ENCODE results near the gene COL6A1. TPM values are rescaled to one million over a fixed set of nuclear protein-coding genes. Genes with fewer than 3 reads are reported as not detected.

Gene COL6A1
- total RNA-seq, 4 donors from 2014 or later: 94.9 to 265 (median 133) TPM

DNA sequence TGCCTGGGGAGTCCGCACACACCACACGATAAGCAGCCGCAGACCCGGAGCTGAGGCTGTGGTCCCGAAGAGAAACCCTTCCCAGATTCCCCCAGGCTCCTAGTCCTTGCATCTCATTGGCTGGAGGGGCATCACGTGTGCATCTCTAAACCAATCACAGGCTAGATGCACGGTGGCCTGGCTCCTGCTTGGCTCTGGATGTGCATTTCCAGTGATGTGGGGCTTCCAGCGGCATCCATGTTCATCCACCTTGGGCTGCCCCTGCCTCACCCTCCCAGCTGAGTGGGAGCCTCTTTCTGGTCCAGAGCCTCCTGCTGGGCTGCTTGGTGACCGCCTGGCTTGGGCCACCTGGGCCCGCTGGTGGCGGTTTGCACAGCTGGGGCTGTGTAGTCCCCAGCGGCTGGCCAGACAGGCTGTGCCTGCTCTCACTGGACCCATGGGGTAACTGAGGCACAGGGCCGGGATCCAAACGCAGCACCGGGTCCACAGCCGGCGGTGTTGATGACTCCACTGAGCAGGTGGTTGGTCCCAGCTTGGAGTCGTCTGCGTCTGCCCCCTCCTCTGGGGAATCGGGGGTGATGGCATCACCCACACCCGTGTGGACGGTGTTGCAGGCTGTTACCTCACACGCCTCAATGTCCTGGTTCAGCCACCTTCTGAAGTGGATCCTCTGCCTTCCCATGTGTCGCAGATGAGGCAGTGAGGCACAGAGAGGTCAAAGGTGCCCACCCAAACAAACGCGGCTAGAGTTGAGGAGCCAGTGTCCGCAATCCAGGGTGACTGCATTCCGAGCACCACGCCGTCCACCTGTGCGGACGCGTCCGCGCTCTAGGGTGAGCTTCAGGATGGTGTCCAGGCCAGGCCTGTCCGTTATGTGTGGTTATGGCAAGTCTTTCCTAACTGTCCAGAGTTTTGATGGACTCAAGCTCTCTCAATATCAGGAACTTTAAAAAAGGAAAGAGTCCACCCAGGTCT is 41.3 kb downstream of the COL6A1 start:
- TF ChIP-seq, protein P1, sequence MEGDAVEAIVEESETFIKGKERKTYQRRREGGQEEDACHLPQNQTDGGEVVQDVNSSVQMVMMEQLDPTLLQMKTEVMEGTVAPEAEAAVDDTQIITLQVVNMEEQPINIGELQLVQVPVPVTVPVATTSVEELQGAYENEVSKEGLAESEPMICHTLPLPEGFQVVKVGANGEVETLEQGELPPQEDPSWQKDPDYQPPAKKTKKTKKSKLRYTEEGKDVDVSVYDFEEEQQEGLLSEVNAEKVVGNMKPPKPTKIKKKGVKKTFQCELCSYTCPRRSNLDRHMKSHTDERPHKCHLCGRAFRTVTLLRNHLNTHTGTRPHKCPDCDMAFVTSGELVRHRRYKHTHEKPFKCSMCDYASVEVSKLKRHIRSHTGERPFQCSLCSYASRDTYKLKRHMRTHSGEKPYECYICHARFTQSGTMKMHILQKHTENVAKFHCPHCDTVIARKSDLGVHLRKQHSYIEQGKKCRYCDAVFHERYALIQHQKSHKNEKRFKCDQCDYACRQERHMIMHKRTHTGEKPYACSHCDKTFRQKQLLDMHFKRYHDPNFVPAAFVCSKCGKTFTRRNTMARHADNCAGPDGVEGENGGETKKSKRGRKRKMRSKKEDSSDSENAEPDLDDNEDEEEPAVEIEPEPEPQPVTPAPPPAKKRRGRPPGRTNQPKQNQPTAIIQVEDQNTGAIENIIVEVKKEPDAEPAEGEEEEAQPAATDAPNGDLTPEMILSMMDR (IDR thresholded peaks at IDR 0.05): no peak
- TF ChIP-seq POLR2A (IDR thresholded peaks at IDR 0.05): no peak
- WGBS, 2 donors: 85 to 89% methylated on average over 31 to 32 of the region's 36 CpGs
- no peak overlapping the region for H3K4me3 ChIP-seq (ENCODE audit: low read depth, poor library complexity, severe bottlenecking)
- peak in 1 of 2 donors; percentile 89 for DNase-seq (ENCODE audit: low spot score in 2 of 2)
- intact Hi-C loops (cut with DNase I; ENCODE audit: low total_unique reads): no loop called here

DNA sequence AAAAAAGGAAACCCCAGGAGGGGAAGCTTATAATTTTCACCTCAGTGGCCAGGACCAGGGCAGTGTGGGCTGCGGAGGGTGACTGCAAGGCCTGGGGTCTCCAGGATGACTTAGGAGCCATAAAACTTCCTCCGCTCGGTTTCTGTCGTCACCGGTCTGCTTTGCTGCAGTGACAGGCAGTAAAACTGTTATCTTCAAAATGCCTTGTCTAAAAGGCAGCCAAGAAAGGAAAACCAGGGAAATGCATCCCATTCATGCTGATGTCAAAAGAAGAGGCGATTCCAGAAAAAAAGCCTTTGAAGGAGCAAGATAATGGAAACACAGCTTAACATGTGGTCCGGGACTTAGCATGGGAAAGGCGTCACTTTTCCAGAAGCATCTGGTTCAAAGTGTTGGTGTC is 42.0 kb downstream of the COL6A1 start:
- WGBS, 2 donors: 82 to 85% methylated on average over 8 of the region's 8 CpGs
- TF ChIP-seq, protein P1 (IDR thresholded peaks at IDR 0.05): no peak
- TF ChIP-seq POLR2A (IDR thresholded peaks at IDR 0.05): no peak
- intact Hi-C loops (cut with DNase I; ENCODE audit: low total_unique reads): no loop called here
- DNase-seq (ENCODE audit: low spot score in 2 of 2): no peak
- H3K4me3 ChIP-seq (ENCODE audit: low read depth, poor library complexity, severe bottlenecking): no peak overlapping the region

DNA sequence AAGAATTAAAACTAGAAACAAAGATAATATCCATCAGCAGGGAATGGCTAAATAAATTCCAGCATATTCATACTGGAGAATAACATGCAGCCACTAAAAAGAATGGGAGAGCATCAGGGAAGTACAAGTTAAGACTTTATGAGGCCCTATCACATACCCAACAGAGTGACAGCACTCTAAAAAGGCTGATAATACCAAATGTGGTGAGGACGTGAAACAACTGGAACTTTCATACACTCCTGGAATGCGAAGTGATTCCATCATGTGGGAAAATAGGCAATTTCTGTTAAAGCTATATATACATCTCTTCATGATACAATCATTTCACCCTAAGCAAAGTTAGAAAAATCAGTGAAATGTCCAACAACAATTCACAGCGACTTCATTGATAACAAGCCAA is 42.6 kb downstream of the COL6A1 start:
- intact Hi-C loops (cut with DNase I; ENCODE audit: low total_unique reads): no loop called here
- DNase-seq (ENCODE audit: low spot score in 2 of 2): no peak
- TF ChIP-seq POLR2A (IDR thresholded peaks at IDR 0.05): no peak
- TF ChIP-seq, protein P1 (IDR thresholded peaks at IDR 0.05): no peak
- WGBS, 2 donors: 87 to 89% methylated on average over 3 of the region's 3 CpGs
- H3K4me3 ChIP-seq (ENCODE audit: low read depth, poor library complexity, severe bottlenecking): no peak overlapping the region

DNA sequence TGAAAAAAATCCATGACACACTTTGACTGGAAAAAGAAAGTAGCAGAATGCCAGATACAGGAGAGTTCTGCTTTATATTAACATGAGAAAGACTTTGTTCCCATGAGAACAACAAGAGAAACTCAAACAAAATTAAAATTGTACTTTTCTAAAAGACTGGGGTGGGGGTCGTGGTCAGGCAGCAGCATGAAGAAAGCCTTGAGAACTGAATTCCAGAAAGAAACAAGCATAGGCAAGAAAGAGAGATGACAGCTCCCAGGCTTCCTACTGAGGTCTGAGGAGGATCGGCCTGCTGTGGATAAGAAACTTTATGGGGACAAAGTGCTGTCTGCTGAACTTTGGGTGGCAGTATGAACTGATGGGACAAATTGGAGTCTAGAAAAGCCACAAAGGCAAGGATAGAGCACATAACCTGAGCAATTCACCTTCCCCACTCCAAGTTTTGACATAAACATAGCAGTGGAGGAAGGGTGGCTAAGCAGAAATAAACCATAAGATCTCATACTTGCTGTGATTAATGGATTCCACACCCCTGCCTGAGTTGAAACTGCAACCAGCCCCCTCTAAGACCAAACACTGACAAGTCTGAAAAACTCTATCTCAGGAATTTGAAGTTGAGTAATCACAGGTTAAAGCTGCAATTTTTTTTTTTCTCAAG is 43.7 kb downstream of the COL6A1 start:
- WGBS, 2 donors: 35 to 46% methylated on average over 2 of the region's 2 CpGs
- TF ChIP-seq, protein P1 (IDR thresholded peaks at IDR 0.05): no peak
- TF ChIP-seq POLR2A (IDR thresholded peaks at IDR 0.05): no peak
- no peak overlapping the region for H3K4me3 ChIP-seq (ENCODE audit: low read depth, poor library complexity, severe bottlenecking)
- no peak for DNase-seq (ENCODE audit: low spot score in 2 of 2)
- intact Hi-C loops (cut with DNase I; ENCODE audit: low total_unique reads): no loop called here

DNA sequence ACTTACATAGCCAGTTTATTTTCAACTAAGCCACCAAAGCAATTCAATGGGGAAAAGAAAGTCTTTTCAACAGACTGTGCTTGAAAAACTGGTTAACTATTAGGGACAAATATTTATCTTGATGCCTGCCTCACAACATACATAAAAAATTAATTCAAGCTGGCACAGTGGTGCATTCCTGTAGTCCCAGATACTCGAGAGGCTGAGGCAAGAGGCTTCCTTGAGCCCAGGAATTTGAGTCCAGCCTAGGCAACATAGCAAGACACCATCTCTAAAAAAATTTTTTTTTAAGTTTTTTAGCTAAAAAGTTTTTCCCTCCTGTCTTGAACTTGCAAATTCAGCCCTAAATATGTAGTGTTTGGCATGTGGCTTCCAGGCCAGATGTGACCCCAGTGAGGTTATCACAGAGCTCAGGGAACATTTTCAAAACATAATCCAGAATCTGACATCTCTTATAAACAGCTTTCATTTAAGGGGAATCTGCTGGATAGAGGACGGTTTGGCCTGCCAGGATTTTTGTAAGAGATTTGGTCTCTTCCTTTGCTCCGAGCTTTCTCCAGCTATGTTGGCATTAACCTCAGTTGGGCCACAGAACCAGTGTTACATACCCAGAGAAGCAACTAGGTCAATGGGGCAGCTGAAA is 46.4 kb downstream of the COL6A1 start:
- intact Hi-C loops (cut with DNase I; ENCODE audit: low total_unique reads): no loop called here
- TF ChIP-seq, protein P1 (IDR thresholded peaks at IDR 0.05): no peak
- no peak for TF ChIP-seq POLR2A (IDR thresholded peaks at IDR 0.05)
- H3K4me3 ChIP-seq (ENCODE audit: low read depth, poor library complexity, severe bottlenecking): no peak overlapping the region
- 36 to 38% methylated on average over 3 of the region's 3 CpGs for WGBS, 2 donors
- no peak for DNase-seq (ENCODE audit: low spot score in 2 of 2)
